GM23248 (cell line): ENCODE measurements around the gene RAPGEF4.

Experiments used
- EZH2 ChIP-seq: fragments of 200-600 bp; sonication (generic); IDR thresholded peaks from 2 replicates; pipeline ENCODE4 v1.6.1; 2018; ENCODE audit warnings: antibody characterized with exemption, mild to moderate bottlenecking; ENCODE audit not compliant: insufficient read depth, poor library complexity, severe bottlenecking
- EZH2phosphoT487 ChIP-seq: fragments of 200-600 bp; sonication (generic); IDR thresholded peaks from 2 replicates; pipeline ENCODE4 v1.6.1; 2018; ENCODE audit warnings: antibody characterized with exemption, moderate library complexity, mild to moderate bottlenecking, low read depth; ENCODE audit not compliant: insufficient read depth

GRCh38 chr2:172927641-172928357 is 192.2 kb downstream of the RAPGEF4 start:
- no peak for TF ChIP-seq EZH2phosphoT487
- TF ChIP-seq EZH2: no peak
